ENCODE results near the gene CST4. TPM values are rescaled to one million over a fixed set of nuclear protein-coding genes. Genes with fewer than 3 reads are reported as not detected.

CST4 gene
- total RNA-seq, 1 experiment from 2014 or later: not detected

DNA sequence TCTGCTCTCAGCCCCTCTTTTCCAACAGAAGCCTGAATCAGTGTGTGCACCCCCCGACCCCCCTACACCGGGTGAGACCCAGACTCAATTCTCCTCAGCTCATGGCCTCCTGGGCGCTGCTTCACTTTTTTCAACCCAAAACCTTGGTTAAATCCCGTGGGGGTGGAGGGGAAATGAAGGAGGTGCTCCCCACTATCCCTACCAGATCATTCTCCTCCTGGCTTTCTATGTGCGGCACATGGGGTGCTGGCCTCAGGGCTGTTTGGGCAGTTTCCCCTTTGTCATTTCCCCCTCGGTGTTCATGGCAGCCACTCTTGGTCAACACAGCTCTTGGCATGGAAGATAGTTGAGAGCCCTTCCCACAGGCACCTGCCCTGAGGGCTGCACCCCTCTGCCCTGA lies 4.6 kb downstream of the CST4 start:
- no peak overlapping the region for H3K4me3 Mint-ChIP-seq (ENCODE audit: unreplicated experiment)
- POLR2A ChIA-PET: no interaction called here
- H3K27me3 Mint-ChIP-seq (ENCODE audit: insufficient read depth, unreplicated experiment): peaks cover 4% of the 10 kb centered on the region
- intact Hi-C loops (cut with micrococcal nuclease): no loop called here
- TF ChIP-seq, protein P1, sequence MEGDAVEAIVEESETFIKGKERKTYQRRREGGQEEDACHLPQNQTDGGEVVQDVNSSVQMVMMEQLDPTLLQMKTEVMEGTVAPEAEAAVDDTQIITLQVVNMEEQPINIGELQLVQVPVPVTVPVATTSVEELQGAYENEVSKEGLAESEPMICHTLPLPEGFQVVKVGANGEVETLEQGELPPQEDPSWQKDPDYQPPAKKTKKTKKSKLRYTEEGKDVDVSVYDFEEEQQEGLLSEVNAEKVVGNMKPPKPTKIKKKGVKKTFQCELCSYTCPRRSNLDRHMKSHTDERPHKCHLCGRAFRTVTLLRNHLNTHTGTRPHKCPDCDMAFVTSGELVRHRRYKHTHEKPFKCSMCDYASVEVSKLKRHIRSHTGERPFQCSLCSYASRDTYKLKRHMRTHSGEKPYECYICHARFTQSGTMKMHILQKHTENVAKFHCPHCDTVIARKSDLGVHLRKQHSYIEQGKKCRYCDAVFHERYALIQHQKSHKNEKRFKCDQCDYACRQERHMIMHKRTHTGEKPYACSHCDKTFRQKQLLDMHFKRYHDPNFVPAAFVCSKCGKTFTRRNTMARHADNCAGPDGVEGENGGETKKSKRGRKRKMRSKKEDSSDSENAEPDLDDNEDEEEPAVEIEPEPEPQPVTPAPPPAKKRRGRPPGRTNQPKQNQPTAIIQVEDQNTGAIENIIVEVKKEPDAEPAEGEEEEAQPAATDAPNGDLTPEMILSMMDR (IDR thresholded peaks at IDR 0.05; ENCODE audit: unreplicated experiment): no peak
- no peak overlapping the region for H3K27ac Mint-ChIP-seq (ENCODE audit: low read depth, unreplicated experiment)
- no peaks in the 10 kb centered on the region for H3K36me3 Mint-ChIP-seq (ENCODE audit: insufficient read depth, unreplicated experiment)
- DNase-seq (ENCODE audit: unreplicated experiment): no peak
- BruUV-seq (replicated peaks): no TSS peak
- CTCF ChIA-PET: interaction anchor here (1.0 kb wide), 1 partner anchor 16 kb away, joined by 3 read pairs; no protein-coding TSS in a partner anchor
- no peaks in the 10 kb centered on the region for H3K4me1 Mint-ChIP-seq (ENCODE audit: insufficient read depth, unreplicated experiment)
- H3K9me3 Mint-ChIP-seq (ENCODE audit: unreplicated experiment): no peaks in the 10 kb centered on the region

- CTCF ChIA-PET: interaction anchor here (1.0 kb wide), 1 partner anchor 15 kb away, joined by 3 read pairs; no protein-coding TSS in a partner anchor
- intact Hi-C loops (cut with micrococcal nuclease): no loop called here
These were observed 5.0 kb downstream of the CST4 start for GRCh38 chr20:23683807-23684206.

DNA sequence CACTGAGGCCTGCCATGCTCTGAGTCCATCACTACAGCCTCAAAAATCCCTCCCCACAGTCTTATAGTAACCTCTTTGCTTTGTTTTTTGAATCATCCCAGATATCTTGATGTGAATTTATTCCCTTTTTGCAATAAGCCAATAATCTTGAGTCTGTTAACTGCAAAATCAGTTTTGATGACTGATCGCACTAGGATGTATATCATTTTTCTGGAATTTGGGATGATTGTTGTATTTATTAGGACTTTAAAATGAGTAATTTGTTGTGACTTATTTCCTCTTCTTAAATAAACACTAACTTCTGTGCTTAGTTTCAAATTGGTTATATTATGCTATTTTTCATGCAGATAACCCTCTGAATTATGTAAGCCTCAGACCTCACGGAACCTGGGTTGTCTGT lies 5.6 kb downstream of the CST4 start:
- intact Hi-C loops (cut with micrococcal nuclease): no loop called here
- H3K4me3 Mint-ChIP-seq (ENCODE audit: unreplicated experiment): no peak overlapping the region
- TF ChIP-seq, protein P1 (IDR thresholded peaks at IDR 0.05; ENCODE audit: unreplicated experiment): no peak
- no peak for DNase-seq (ENCODE audit: unreplicated experiment)
- no peak overlapping the region for H3K27ac Mint-ChIP-seq (ENCODE audit: low read depth, unreplicated experiment)
- H3K4me1 Mint-ChIP-seq (ENCODE audit: insufficient read depth, unreplicated experiment): no peaks in the 10 kb centered on the region
- no TSS peak for BruUV-seq (replicated peaks)
- CTCF ChIA-PET: interaction anchor here (1.0 to 2.4 kb wide), 3 partner anchors 15 to 98 kb away, joined by 3 to 11 read pairs (median 4); no protein-coding TSS in a partner anchor
- H3K36me3 Mint-ChIP-seq (ENCODE audit: insufficient read depth, unreplicated experiment): no peaks in the 10 kb centered on the region
- H3K9me3 Mint-ChIP-seq (ENCODE audit: unreplicated experiment): no peaks in the 10 kb centered on the region
- H3K27me3 Mint-ChIP-seq (ENCODE audit: insufficient read depth, unreplicated experiment): peaks cover 14% of the 10 kb centered on the region
- POLR2A ChIA-PET: no interaction called here

More at GRCh38 chr20:23683807-23684206, 5.0 kb downstream of the CST4 start:
- no peaks in the 10 kb centered on the region for H3K36me3 Mint-ChIP-seq (ENCODE audit: insufficient read depth, unreplicated experiment)
- H3K4me1 Mint-ChIP-seq (ENCODE audit: insufficient read depth, unreplicated experiment): no peaks in the 10 kb centered on the region
- no peak for DNase-seq (ENCODE audit: unreplicated experiment)
- TF ChIP-seq, protein P1 (IDR thresholded peaks at IDR 0.05; ENCODE audit: unreplicated experiment): no peak
- H3K27me3 Mint-ChIP-seq (ENCODE audit: insufficient read depth, unreplicated experiment): peaks cover 9% of the 10 kb centered on the region
- H3K4me3 Mint-ChIP-seq (ENCODE audit: unreplicated experiment): no peak overlapping the region
- no TSS peak for BruUV-seq (replicated peaks)
- POLR2A ChIA-PET: no interaction called here
- H3K27ac Mint-ChIP-seq (ENCODE audit: low read depth, unreplicated experiment): no peak overlapping the region
- no peaks in the 10 kb centered on the region for H3K9me3 Mint-ChIP-seq (ENCODE audit: unreplicated experiment)

DNA sequence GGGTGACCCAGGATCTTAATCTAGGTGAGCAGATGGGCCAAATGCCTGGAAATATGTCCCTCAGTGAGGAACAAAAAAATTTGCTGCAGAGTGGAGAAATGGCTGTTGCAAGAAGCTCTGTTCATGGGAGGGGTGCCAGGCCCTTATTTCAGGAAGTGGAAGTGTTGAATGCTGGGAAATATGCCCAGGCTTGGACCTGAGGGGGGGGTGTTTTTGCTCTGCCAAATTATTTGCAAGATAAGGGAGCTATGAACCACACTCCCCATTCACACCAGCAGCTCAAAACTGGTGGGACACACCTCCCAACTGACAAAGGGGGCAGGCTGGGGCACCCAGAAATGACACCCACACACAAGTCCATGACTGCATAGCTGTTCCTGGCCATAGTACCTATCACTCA lies 8.7 kb downstream of the CST4 start:
- no peaks in the 10 kb centered on the region for H3K9me3 Mint-ChIP-seq (ENCODE audit: unreplicated experiment)
- no peak for DNase-seq (ENCODE audit: unreplicated experiment)
- no TSS peak for BruUV-seq (replicated peaks)
- POLR2A ChIA-PET: no interaction called here
- intact Hi-C loops (cut with micrococcal nuclease): no loop called here
- CTCF ChIA-PET: interaction anchor here (1.2 to 2.0 kb wide), 2 partner anchors 12 to 258 kb away, joined by 3 to 8 read pairs; no protein-coding TSS in a partner anchor
- H3K36me3 Mint-ChIP-seq (ENCODE audit: insufficient read depth, unreplicated experiment): no peaks in the 10 kb centered on the region
- no peak overlapping the region for H3K4me3 Mint-ChIP-seq (ENCODE audit: unreplicated experiment)
- H3K27ac Mint-ChIP-seq (ENCODE audit: low read depth, unreplicated experiment): no peak overlapping the region
- no peaks in the 10 kb centered on the region for H3K4me1 Mint-ChIP-seq (ENCODE audit: insufficient read depth, unreplicated experiment)
- peaks cover 43% of the 10 kb centered on the region for H3K27me3 Mint-ChIP-seq (ENCODE audit: insufficient read depth, unreplicated experiment)
- TF ChIP-seq, protein P1 (IDR thresholded peaks at IDR 0.05; ENCODE audit: unreplicated experiment): no peak
